Hepatocyte (in vitro differentiated cells): ENCODE measurements around the gene LRRK1.

Experiments
- EZH2 ChIP-seq: fragments of 200-600 bp; sonication (generic); IDR thresholded peaks from 2 replicates; pipeline ENCODE4 v1.6.1; 2016; ENCODE audit warnings: antibody characterized with exemption, mild to moderate bottlenecking, borderline replicate concordance
- EZH2phosphoT487 ChIP-seq: fragments of 200-600 bp; sonication (generic); IDR thresholded peaks from one replicate; pipeline ENCODE4 v1.6.1; 2018; ENCODE audit warnings: antibody characterized with exemption, mild to moderate bottlenecking, low read depth, moderate library complexity; ENCODE audit not compliant: unreplicated experiment, severe bottlenecking
- TF ChIP-seq, protein P1 (sequence below): fragments of 200-600 bp; sonication (generic); IDR thresholded peaks from 2 replicates; pipeline ENCODE4 v1.5.1; 2016; ENCODE audit warnings: antibody characterized with exemption, mild to moderate bottlenecking; ENCODE audit not compliant: poor library complexity

DNA sequence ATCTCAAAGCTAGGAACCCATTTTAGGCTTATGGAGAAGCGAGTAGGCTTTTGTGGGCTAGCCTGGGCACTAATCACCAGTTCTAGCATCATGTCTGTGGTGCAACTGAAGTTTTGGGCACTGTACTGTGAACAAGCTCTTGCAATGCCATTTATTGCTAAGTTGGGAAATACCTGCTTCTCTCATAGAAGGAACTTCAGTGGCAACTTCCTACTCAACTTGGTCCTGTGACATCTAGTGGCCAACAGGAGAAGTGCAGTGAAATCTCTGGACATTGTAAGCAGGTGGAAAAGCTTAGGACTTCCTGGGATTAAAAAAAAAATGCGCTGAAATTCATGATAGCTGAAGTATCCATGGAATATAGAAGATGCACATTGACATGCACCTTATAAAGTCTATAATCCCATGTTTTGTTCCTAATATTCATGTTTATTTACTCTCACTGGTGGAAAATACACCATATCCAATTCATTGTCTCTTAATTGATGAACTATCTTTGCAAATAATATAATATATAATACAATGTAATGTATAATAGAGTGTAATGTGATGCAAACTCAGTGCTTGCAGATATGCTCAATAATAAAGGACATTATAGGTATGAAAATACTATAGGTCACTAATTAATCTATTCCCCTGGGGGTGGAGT is 46.0 kb upstream of the LRRK1 start:
- TF ChIP-seq EZH2 (no peak), EZH2phosphoT487 (no peak)
- TF ChIP-seq, protein P1, sequence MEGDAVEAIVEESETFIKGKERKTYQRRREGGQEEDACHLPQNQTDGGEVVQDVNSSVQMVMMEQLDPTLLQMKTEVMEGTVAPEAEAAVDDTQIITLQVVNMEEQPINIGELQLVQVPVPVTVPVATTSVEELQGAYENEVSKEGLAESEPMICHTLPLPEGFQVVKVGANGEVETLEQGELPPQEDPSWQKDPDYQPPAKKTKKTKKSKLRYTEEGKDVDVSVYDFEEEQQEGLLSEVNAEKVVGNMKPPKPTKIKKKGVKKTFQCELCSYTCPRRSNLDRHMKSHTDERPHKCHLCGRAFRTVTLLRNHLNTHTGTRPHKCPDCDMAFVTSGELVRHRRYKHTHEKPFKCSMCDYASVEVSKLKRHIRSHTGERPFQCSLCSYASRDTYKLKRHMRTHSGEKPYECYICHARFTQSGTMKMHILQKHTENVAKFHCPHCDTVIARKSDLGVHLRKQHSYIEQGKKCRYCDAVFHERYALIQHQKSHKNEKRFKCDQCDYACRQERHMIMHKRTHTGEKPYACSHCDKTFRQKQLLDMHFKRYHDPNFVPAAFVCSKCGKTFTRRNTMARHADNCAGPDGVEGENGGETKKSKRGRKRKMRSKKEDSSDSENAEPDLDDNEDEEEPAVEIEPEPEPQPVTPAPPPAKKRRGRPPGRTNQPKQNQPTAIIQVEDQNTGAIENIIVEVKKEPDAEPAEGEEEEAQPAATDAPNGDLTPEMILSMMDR: peak; percentile 89
